GM23338 (cell line): Measurements from ENCODE around the gene CIAO2A. TPM values are rescaled to one million over a fixed set of nuclear protein-coding genes. Genes with fewer than 3 reads are reported as not detected.

Experiments
- ATAC-seq: fragments of 200-7000 bp; cut with Tn5 transposase; 3 replicates; pipeline ENCODE4 v1.9.1; 2020
- DNase-seq: peaks from one replicate; pipeline ENCODE4 v3.0.0-alpha.2; 2015; ENCODE audit warnings: low spot score
- H2AFZ ChIP-seq: fragments of 200-600 bp; sonication (generic); 2 replicates; pipeline ENCODE4 v1.8.0; 2016; ENCODE audit warnings: antibody characterized with exemption, mild to moderate bottlenecking, moderate library complexity
- H3F3A ChIP-seq: fragments of 200-600 bp; sonication (generic); replicated peaks from 2 replicates; pipeline ENCODE4 v1.8.0; 2017; ENCODE audit warnings: antibody characterized with exemption, mixed run types, low read depth
- H3K27ac ChIP-seq: fragments of 200-600 bp; sonication (generic); 2 replicates; pipeline ENCODE4 v1.6.1; 2016; ENCODE audit warnings: low read depth
- H3K27me3 ChIP-seq: fragments of 200-600 bp; sonication (generic); 2 replicates; pipeline ENCODE4 v1.8.0; 2016; ENCODE audit warnings: mild to moderate bottlenecking, mixed run types, moderate library complexity; ENCODE audit not compliant: insufficient read depth
- H3K36me3 ChIP-seq: fragments of 200-600 bp; sonication (generic); 2 replicates; pipeline ENCODE4 v1.8.0; 2016; ENCODE audit warnings: mild to moderate bottlenecking; ENCODE audit not compliant: insufficient read depth
- H3K4me1 ChIP-seq: fragments of 200-600 bp; sonication (generic); 2 replicates; pipeline ENCODE4 v1.8.0; 2016; ENCODE audit warnings: mild to moderate bottlenecking, moderate library complexity; ENCODE audit not compliant: insufficient read depth
- H3K4me2 ChIP-seq: fragments of 200-600 bp; sonication (generic); 2 replicates; pipeline ENCODE4 v1.7.1; 2017; ENCODE audit warnings: mixed run types
- H3K4me3 ChIP-seq: fragments of 200-600 bp; sonication (generic); 2 replicates; pipeline ENCODE4 v1.6.1; 2016; ENCODE audit warnings: mixed run types
- H3K79me2 ChIP-seq: fragments of 200-600 bp; sonication (generic); replicated peaks from 2 replicates; pipeline ENCODE4 v1.8.0; 2017; ENCODE audit warnings: mild to moderate bottlenecking; ENCODE audit not compliant: insufficient read depth
- H3K9me2 ChIP-seq: fragments of 200-600 bp; sonication (generic); 2 replicates; pipeline ENCODE4 v1.8.0; 2017; ENCODE audit not compliant: insufficient read depth
- H4K20me1 ChIP-seq: fragments of 200-600 bp; sonication (generic); replicated peaks from 2 replicates; pipeline ENCODE4 v1.8.0; 2017; ENCODE audit warnings: mild to moderate bottlenecking; ENCODE audit not compliant: insufficient read depth
- H3K27ac Mint-ChIP-seq: 2 replicates; pipeline ENCODE4 v1.8.0; 2020; ENCODE audit warnings: inconsistent platforms, mild to moderate bottlenecking, moderate library complexity, mixed read lengths
- H3K27me3 Mint-ChIP-seq: 3 replicates; pipeline ENCODE4 v1.8.0; 2022; ENCODE audit warnings: low read depth, mild to moderate bottlenecking, moderate library complexity, mixed read lengths, inconsistent platforms; ENCODE audit not compliant: insufficient read depth, poor library complexity
- H3K36me3 Mint-ChIP-seq: 3 replicates; pipeline ENCODE4 v1.8.0; 2021; ENCODE audit warnings: low read depth, mild to moderate bottlenecking, inconsistent platforms, moderate library complexity, mixed read lengths
- H3K4me1 Mint-ChIP-seq: 3 replicates; pipeline ENCODE4 v1.8.0; 2020; ENCODE audit warnings: mild to moderate bottlenecking, inconsistent platforms, mixed read lengths
- H3K4me3 Mint-ChIP-seq: 3 replicates; pipeline ENCODE4 v1.8.0; 2021; ENCODE audit warnings: moderate library complexity, mild to moderate bottlenecking, inconsistent platforms, mixed read lengths
- H3K9me3 Mint-ChIP-seq: 3 replicates; pipeline ENCODE4 v1.8.0; 2020; ENCODE audit warnings: moderate library complexity, mild to moderate bottlenecking, inconsistent platforms, mixed read lengths
- CREB1 ChIP-seq: fragments of 250-450 bp; sonication (Bioruptor Pico); IDR thresholded peaks from 2 replicates; pipeline ENCODE4 v1.5.0; 2020; ENCODE audit warnings: low read depth, mild to moderate bottlenecking, moderate library complexity
- EZH2 ChIP-seq: fragments of 200-600 bp; sonication (generic); IDR thresholded peaks from one replicate; pipeline ENCODE4 v1.8.0; 2017; ENCODE audit warnings: antibody characterized with exemption, mild to moderate bottlenecking, low read depth; ENCODE audit not compliant: unreplicated experiment
- EZH2phosphoT487 ChIP-seq: fragments of 200-600 bp; sonication (generic); IDR thresholded peaks from one replicate; pipeline ENCODE4 v1.8.1; 2018; ENCODE audit warnings: antibody characterized with exemption; ENCODE audit not compliant: unreplicated experiment
- ZNF114 ChIP-seq: fragments of 250-450 bp; sonication (Bioruptor Pico); IDR thresholded peaks from 2 replicates; pipeline ENCODE4 v1.5.0; 2020; ENCODE audit warnings: mild to moderate bottlenecking, moderate library complexity
- ZNF331 ChIP-seq: fragments of 250-450 bp; sonication (Bioruptor Pico); IDR thresholded peaks from 2 replicates; pipeline ENCODE4 v1.5.0; 2020; ENCODE audit warnings: low read depth, mild to moderate bottlenecking, moderate library complexity
- ZNF462 ChIP-seq: fragments of 250-450 bp; sonication (Bioruptor Pico); IDR thresholded peaks from 2 replicates; pipeline ENCODE4 v1.5.0; 2020; ENCODE audit warnings: mild to moderate bottlenecking, moderate library complexity
- polyA plus RNA-seq: library from polyadenylated mRNA; unstranded; fragments of >200 nt; fragmentation: Nextera tagmentation; extraction: Ambion mirVana; gene quantifications from 2 replicates; pipeline ENCODE4 v1.2.1, GENCODE V29; 2016
- total RNA-seq: library from RNA; depleted of rRNA; stranded (reverse); fragments of >200 nt; shearing (Covaris generic); gene quantifications from 2 replicates; pipeline ENCODE4 v1.2.3, GENCODE V29; 2014

The CIAO2A gene
- total and polyA plus RNA-seq, 2 experiments from 2014 or later, result 132 to 318 TPM

DNA sequence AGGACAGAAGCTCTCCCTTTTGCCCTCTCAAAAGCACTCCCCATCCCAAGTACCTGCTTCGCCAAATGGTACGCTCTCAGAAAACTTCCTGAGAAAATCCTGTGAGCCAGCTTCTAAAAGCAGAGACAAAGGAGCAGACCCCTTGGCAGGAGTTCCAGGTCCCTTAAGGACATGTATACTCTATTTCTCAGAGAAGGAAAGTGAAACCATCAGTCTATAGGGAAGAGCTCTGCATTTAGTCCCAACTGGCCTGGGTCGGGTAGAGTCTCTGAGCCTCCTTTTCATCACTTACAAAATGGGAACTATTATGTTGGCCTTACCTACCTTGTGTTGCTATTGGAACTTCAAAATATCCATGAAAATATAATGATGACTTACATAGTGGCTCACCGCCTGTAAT is 67.0 kb downstream of the CIAO2A start:
- TF ChIP-seq ZNF114 (CRISPR knock-in tag), result no peak
- no peak for TF ChIP-seq EZH2phosphoT487
- no peak for TF ChIP-seq ZNF331 (CRISPR knock-in tag)
- TF ChIP-seq CREB1 (CRISPR knock-in tag), result no peak
- no peak for TF ChIP-seq EZH2
- no peak for TF ChIP-seq ZNF462
- Mint-ChIP-seq H3K27ac (no peak overlapping the region), H3K36me3 (no peaks in the 10 kb centered on the region), H3K4me3 (no peak overlapping the region), H3K4me1 (peaks cover 23% of the 10 kb centered on the region), H3K9me3 (no peaks in the 10 kb centered on the region), H3K27me3 (peaks cover 5% of the 10 kb centered on the region)
- no peak overlapping the region for H3K27ac ChIP-seq
- H3K4me2 ChIP-seq, result no peak overlapping the region
- H3K9me2 ChIP-seq, result peaks cover 8% of the 10 kb centered on the region; the same call in 1 of the 2 replicates
- ATAC-seq, result no peak
- no peaks in the 10 kb centered on the region for H3K79me2 ChIP-seq
- H4K20me1 ChIP-seq, result no peaks in the 10 kb centered on the region
- H2AFZ ChIP-seq, result 0 out of 2 replicates have a peak overlapping the region, but pooled peaks have one; percentile 28
- DNase-seq, result no peak
- H3K27me3 ChIP-seq, result no peaks in the 10 kb centered on the region
- no peaks in the 10 kb centered on the region for H3F3A ChIP-seq
- H3K4me1 ChIP-seq, result peaks cover 16% of the 10 kb centered on the region
- no peak overlapping the region for H3K4me3 ChIP-seq
- no peaks in the 10 kb centered on the region for H3K36me3 ChIP-seq
